ENCODE results near the gene THOC1.

DNA sequence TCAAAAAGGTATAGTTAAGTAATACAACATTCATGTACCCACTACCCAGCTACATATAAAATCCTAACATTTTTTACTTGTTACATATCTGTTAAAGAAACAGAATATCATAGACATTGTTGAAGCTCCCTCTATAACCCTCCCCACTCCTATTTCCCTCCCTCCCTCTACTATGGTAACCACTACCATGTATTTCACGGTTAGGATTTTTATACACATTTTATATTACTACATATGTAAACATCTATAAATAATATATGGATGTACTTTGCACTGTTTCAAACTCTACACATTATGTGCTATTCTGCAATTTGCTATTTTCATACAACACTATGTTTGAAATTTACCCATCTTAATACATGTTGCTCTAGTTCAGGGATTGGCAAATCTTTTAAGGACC lies 36.3 kb downstream of the THOC1 start:
- TF ChIP-seq TCF12 (IDR thresholded peaks at IDR 0.05; ENCODE audit: low read depth) (no peak), TAF1 (IDR thresholded peaks at IDR 0.05; ENCODE audit: low read depth) (no peak), CREB1 (IDR thresholded peaks at IDR 0.05; ENCODE audit: low read depth) (no peak)
